ENCODE data around the gene UNG.

DNA sequence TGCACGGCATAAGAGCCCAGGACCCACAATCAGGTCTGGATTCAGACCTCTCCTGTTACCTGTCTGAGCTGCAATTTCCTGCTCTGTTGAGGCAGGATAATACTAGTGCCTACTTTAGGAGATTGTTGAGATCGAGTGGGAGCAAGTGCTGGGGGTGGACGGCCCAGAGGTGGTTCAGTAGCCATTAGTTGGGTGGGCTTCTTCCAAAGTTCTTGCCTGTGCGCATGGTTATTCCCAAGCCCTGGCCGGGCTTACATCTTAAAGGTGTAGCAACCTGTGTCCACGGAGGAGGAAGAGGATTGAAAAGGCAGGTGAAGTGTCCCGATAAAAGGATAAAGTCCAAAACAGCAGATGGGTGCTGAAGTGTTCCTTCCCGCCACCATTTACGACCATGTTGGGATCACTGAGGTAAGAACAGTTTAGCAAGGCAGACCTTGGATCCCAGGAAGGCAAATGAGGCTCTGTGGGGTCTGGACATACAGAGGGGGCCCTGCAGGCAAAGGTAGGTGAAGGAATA, 52.8 kb downstream of the UNG start:
- TF ChIP-seq, protein P1, sequence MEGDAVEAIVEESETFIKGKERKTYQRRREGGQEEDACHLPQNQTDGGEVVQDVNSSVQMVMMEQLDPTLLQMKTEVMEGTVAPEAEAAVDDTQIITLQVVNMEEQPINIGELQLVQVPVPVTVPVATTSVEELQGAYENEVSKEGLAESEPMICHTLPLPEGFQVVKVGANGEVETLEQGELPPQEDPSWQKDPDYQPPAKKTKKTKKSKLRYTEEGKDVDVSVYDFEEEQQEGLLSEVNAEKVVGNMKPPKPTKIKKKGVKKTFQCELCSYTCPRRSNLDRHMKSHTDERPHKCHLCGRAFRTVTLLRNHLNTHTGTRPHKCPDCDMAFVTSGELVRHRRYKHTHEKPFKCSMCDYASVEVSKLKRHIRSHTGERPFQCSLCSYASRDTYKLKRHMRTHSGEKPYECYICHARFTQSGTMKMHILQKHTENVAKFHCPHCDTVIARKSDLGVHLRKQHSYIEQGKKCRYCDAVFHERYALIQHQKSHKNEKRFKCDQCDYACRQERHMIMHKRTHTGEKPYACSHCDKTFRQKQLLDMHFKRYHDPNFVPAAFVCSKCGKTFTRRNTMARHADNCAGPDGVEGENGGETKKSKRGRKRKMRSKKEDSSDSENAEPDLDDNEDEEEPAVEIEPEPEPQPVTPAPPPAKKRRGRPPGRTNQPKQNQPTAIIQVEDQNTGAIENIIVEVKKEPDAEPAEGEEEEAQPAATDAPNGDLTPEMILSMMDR (IDR thresholded peaks at IDR 0.05) = no peak
- no peak for TF ChIP-seq POLR2A (IDR thresholded peaks at IDR 0.05)

Data from breast epithelium (tissue), 3 donors.